Body of pancreas (tissue), 4 donors: Measurements from ENCODE around the gene MAP3K2. TPM values are rescaled to one million over a fixed set of nuclear protein-coding genes. Genes with fewer than 3 reads are reported as not detected.

ENCODE experiments used
- ATAC-seq: fragments of 150-250 bp; one replicate; pipeline ENCODE4 v1.9.1; 2016
- DNase-seq, 4 donors: peaks; one replicate each; pipeline ENCODE4 v3.0.0-alpha.2; 2019
- H3K27ac ChIP-seq, 4 donors: fragments of 200-600 bp; sonication (generic); 1 replicate in 3 of 4; 2 replicates in 1 of 4; pipeline versions ENCODE4 v1.5.1 to v1.6.1; 2016 to 2019; ENCODE audit warnings: mild to moderate bottlenecking in 1 of 4, mixed read lengths in 1 of 4, moderate library complexity in 1 of 4
- H3K27me3 ChIP-seq, 2 donors: fragments of 200-600 bp; sonication (generic); one replicate each; pipeline ENCODE4 v1.6.0; 2016; ENCODE audit warnings: mild to moderate bottlenecking in 1 of 2
- H3K36me3 ChIP-seq, 2 donors: fragments of 200-600 bp; sonication (generic); replicated peaks in 1 of 2; 2 replicates each; pipeline ENCODE4 v1.5.1; 2016; ENCODE audit warnings: low read depth in 2 of 2; ENCODE audit not compliant: insufficient read depth in 1 of 2
- H3K4me1 ChIP-seq: fragments of 200-600 bp; sonication (generic); one replicate; pipeline ENCODE4 v1.6.0; 2016
- H3K4me3 ChIP-seq, 2 donors: fragments of 200-600 bp; sonication (generic); 1 replicate in 1 of 2; 2 replicates in 1 of 2; pipeline ENCODE4 v1.5.1; 2016 to 2019
- H3K9me3 ChIP-seq, 3 donors: fragments of 200-600 bp; sonication (generic); 1 replicate in 2 of 3; 2 replicates in 1 of 3; pipeline ENCODE4 v1.5.1; 2016
- POLR2A ChIP-seq, 3 donors: fragments of 450-650 bp; IDR thresholded peaks; one replicate each; pipeline ENCODE4 v1.6.1; 2016; ENCODE audit warnings: antibody characterized with exemption in 3 of 3, mild to moderate bottlenecking in 2 of 3
- WGBS, 2 donors: methylation state at CpG; one replicate each; pipeline ENCODE4 v1.1.5; 2017; 5-methylcytosine and 5-hydroxymethylcytosine counted together
- intact Hi-C: fragments of 100-400 bp; cut with DNase I; formaldehyde crosslinking; loops from one replicate; pipeline ENCODE4 v1.15.1; 2023
- total RNA-seq, 2 donors: library from RNA; depleted of rRNA; stranded (reverse); fragments of >200 nt; gene quantifications; one replicate each; pipeline ENCODE4 v1.1.0, GENCODE V29; 2016
- TF ChIP-seq, protein P1 (sequence below), 7 experiments: fragments of 450-650 bp in 4 of 7; fragments of 200-600 bp in 3 of 7; sonication (generic) in 3 of 7; IDR thresholded peaks; one replicate each; pipeline ENCODE4 v1.5.1; 2016 to 2019; ENCODE audit warnings: antibody characterized with exemption in 7 of 7

Gene MAP3K2, protein sequence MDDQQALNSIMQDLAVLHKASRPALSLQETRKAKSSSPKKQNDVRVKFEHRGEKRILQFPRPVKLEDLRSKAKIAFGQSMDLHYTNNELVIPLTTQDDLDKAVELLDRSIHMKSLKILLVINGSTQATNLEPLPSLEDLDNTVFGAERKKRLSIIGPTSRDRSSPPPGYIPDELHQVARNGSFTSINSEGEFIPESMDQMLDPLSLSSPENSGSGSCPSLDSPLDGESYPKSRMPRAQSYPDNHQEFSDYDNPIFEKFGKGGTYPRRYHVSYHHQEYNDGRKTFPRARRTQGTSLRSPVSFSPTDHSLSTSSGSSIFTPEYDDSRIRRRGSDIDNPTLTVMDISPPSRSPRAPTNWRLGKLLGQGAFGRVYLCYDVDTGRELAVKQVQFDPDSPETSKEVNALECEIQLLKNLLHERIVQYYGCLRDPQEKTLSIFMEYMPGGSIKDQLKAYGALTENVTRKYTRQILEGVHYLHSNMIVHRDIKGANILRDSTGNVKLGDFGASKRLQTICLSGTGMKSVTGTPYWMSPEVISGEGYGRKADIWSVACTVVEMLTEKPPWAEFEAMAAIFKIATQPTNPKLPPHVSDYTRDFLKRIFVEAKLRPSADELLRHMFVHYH
- total RNA-seq: 10 to 100 TPM; 27.8 to 35.3 TPM

DNA sequence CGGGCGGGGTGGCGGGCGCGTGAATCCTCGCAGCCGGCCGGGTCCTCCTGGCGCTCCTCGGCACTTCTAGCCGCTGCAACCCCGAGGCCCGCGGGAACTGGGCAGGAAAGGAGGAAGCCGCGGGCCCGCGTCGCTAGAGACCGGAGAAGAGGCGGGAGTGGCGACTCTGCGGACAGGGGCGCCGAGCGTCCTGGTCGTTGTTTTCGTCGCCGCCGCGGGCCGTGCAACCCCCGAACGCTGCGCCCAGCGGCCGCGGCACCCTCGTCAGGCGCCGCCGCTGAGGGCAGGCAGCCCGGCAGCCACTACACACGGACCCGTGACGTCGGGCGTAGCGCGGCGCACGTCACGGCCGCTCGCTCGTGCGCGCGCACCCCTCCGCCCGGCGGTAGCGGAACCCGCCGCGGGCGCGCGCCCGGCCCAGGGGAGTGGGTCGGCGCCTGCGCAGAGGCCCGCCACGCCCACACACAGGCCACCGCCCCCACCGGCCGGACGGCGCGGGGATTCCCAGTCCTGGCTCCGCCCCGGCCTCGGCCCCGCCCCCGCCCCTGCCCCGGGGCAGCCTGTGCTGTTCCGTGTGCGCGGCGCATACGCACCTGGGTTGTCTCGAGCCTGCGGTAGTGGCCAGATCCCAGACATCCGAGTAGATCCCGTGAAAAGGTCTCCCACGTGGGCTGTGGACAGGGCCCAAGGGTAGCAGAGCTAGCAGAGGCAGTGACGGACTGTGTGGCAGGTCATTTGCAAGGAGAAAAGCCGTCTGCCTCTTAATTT, at the start of gene MAP3K2:
MAP3K2 (minus strand) TSS at position 321 of the 768 bp plus-strand sequence. CDS start 44,846 bp downstream, outside the sequence.
- no peaks in the 10 kb centered on the region for H3K27me3 ChIP-seq
- WGBS, 2 donors: 0 to 1% methylated on average over 6 to 99 of the region's 100 CpGs
- DNase-seq (peak; percentile 95 to 97 (median 96)), ATAC-seq (peak; percentile 89)
- peak within 1 kb of the TSS; percentile 40 to 61 for H3K4me3 ChIP-seq
- H3K36me3 ChIP-seq: no peaks in the 10 kb centered on the region
- peak within 1 kb of the TSS; percentile 92 to 100 (median 98) for H3K27ac ChIP-seq
- TF ChIP-seq POLR2A (IDR thresholded peaks at IDR 0.05): peak; percentile 81 to 94 (median 88)
- TF ChIP-seq, protein P1, sequence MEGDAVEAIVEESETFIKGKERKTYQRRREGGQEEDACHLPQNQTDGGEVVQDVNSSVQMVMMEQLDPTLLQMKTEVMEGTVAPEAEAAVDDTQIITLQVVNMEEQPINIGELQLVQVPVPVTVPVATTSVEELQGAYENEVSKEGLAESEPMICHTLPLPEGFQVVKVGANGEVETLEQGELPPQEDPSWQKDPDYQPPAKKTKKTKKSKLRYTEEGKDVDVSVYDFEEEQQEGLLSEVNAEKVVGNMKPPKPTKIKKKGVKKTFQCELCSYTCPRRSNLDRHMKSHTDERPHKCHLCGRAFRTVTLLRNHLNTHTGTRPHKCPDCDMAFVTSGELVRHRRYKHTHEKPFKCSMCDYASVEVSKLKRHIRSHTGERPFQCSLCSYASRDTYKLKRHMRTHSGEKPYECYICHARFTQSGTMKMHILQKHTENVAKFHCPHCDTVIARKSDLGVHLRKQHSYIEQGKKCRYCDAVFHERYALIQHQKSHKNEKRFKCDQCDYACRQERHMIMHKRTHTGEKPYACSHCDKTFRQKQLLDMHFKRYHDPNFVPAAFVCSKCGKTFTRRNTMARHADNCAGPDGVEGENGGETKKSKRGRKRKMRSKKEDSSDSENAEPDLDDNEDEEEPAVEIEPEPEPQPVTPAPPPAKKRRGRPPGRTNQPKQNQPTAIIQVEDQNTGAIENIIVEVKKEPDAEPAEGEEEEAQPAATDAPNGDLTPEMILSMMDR (IDR thresholded peaks at IDR 0.05): peak in 2 of 7 experiments; percentile 15 to 20
- intact Hi-C loops: no loop called here
- H3K9me3 ChIP-seq: no peaks in the 10 kb centered on the region
- peaks cover 43% of the 10 kb centered on the region for H3K4me1 ChIP-seq

DNA sequence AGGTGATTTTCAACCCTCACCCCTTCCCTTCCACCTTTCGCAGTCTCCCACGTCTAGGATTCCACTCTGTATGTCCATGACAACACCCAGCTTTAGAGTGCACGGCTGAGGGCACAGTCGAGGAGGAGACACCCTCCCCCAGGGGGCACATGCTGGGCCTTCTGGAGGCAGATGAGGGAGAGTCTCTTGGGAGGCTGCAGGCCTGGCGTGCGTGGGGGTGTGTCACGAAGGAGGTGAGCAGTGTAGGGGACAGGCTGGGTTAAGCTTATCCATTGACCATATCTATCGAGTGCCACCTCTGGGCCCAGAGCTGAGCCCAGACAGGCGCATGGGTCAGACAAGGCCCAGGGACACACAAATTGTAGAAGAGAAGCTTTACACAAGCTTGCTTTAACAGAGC, 49.3 kb upstream of the MAP3K2 start:
- no peak overlapping the region for H3K27ac ChIP-seq
- H3K36me3 ChIP-seq: no peaks in the 10 kb centered on the region
- H3K4me1 ChIP-seq: peaks cover 23% of the 10 kb centered on the region
- H3K27me3 ChIP-seq: no peaks in the 10 kb centered on the region
- 89 to 92% methylated on average over 9 of the region's 9 CpGs for WGBS, 2 donors
- DNase-seq (no peak), ATAC-seq (no peak)
- H3K4me3 ChIP-seq: no peak overlapping the region
- intact Hi-C loops: no loop called here
- H3K9me3 ChIP-seq: no peaks in the 10 kb centered on the region
- TF ChIP-seq POLR2A (IDR thresholded peaks at IDR 0.05): no peak
- TF ChIP-seq, protein P1 (IDR thresholded peaks at IDR 0.05): no peak

DNA sequence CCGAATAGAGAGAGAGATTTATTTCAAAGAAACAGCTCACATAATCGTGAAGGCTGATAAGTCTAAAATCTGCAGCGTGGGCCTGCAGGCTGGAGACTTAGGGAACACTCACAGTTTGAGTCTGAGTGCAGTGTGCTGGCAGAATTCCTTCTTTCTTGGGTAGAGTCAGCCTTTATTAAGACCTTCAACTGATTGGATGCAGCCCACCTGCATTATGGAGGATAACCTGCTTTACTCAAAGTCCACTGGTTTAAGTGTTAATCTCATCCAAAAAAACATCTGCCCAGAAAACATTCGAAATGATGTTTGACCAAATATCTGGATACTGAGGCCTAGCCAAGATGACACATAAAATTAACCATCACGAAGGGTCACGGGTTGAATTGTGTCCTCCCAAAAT, 46.7 kb upstream of the MAP3K2 start:
- TF ChIP-seq, protein P1 (IDR thresholded peaks at IDR 0.05): no peak
- intact Hi-C loops: no loop called here

DNA sequence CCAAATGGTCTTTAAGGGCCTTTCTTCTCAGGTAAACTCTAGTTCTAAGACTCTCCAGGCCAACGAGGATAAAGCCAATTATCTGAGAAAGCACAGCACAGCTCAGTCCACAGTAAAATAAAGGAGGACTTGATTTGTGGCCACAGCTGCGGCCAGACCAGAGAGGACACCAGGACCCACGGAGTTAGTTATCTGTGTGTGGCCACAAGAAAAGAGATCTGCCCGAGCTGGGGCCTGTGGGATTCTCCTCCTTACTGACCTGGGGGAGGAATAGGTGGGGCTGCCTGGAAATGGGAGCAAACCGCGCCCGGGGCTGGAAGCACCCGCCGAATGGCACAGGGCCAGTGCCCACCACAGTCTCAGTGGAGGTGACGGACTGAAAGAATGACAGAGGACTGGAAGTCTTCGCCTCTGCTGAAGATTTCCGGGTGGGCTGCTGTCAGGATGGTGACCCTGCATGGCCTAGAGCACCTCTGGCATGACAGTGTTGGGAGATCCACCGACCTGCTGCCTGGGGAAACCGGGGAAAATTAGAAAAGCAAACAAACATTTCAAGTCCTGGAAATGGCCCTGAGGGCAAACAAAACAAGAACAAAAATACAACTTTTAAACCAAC, 43.7 kb upstream of the MAP3K2 start:
- Histone ChIP-seq H3K27ac (no peak overlapping the region), H3K27me3 (no peaks in the 10 kb centered on the region), H3K36me3 (no peaks in the 10 kb centered on the region), H3K4me3 (no peak overlapping the region), H3K4me1 (no peaks in the 10 kb centered on the region), H3K9me3 (no peaks in the 10 kb centered on the region)
- DNase-seq (no peak), ATAC-seq (no peak)
- 81 to 86% methylated on average over 14 of the region's 14 CpGs for WGBS, 2 donors
- TF ChIP-seq, protein P1 (IDR thresholded peaks at IDR 0.05): no peak
- TF ChIP-seq POLR2A (IDR thresholded peaks at IDR 0.05): no peak
- intact Hi-C loops: no loop called here

More for the DNA sequence above, 46.7 kb upstream of the MAP3K2 start:
- Histone ChIP-seq H3K27me3 (no peaks in the 10 kb centered on the region), H3K4me3 (no peak overlapping the region), H3K4me1 (peaks cover 22% of the 10 kb centered on the region), H3K9me3 (no peaks in the 10 kb centered on the region), H3K36me3 (no peaks in the 10 kb centered on the region), H3K27ac (no peak overlapping the region)
- DNase-seq (no peak), ATAC-seq (no peak)
- WGBS, 2 donors: 77 to 86% methylated on average over 6 of the region's 6 CpGs
